Superior temporal gyrus (tissue), 1 donor: ENCODE data around the gene PALLD.
"Not testable (repeated sequence)": the region's sequence is repeated elsewhere in the genome, so short reads cannot be mapped to it uniquely, and the experiment has no call there.

Experiments
- DNase-seq: peaks from one replicate; pipeline ENCODE4 v3.0.0-alpha.2; 2016; ENCODE audit errors: extremely low spot score

The PALLD gene

DNA sequence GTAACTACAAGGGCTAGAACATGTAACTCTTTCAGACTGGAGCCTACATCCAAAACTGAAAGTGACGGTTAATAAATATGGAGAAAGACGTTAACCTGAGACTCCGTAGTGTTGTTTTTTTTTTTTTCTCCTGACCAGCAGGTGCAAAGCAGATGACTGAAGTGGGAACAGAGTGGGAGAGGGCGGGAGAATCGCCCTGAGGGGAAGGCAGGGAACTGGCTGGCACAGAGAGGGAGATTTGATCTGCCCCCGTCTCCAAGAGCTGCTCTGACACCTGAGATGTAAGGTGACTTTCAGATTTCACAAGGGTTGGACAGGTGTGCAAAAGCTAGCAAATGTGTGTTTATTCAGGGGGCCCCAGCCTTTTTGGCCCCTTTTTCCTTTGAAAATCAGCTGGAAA lies 180.2 kb downstream of the PALLD start:
- no peak for DNase-seq

DNA sequence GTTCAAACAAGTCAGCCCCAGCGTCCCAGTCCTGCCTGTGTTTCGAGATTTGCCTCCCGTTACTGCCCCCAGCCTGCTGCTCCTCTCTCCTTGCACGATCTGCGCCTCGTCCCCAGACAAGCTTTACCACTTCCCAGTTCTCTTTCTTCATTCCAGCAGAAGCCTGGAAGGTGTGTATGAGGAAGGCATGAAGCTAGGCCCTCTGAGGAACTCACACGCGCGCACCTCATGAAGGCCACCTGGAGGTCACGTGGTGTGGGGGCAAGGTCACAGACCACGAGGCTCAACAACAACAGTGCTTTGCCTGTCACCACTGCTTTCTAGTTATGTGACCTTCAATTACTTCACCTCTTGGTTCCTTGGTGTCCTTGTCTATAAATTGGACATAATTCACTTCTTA lies 181.0 kb downstream of the PALLD start:
- DNase-seq: no peak

DNA sequence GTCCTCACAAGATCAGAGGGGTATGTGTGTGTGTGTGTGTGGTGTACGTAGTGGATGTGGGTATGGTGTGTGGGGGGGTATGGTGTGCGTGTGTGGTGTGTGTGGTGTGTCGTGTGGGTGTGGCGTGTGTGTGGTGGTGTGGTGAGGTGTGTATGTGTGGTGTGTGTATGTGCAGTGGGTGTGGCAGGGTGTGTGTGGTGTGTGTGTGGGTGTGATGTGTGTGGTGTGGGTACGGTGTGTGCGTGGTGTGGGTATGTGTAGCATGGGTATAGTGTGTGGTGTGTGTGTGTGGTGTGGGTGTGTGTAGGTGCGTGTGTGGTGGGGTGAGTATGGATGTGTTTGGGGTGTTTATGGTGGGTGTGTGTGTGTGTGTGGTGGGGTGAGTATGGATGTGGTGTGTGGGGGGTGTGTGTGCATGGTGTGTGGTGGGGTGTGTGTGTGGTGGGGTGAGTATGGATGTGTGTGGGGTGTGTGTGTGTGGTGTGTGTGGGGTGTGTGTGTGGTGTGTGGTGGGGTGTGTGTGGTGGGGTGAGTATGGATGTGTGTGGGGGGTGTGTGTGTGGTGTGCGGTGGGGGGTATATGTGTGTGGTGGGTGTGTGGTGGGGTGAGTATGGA lies 182.0 kb downstream of the PALLD start:
- no peak for DNase-seq

DNA sequence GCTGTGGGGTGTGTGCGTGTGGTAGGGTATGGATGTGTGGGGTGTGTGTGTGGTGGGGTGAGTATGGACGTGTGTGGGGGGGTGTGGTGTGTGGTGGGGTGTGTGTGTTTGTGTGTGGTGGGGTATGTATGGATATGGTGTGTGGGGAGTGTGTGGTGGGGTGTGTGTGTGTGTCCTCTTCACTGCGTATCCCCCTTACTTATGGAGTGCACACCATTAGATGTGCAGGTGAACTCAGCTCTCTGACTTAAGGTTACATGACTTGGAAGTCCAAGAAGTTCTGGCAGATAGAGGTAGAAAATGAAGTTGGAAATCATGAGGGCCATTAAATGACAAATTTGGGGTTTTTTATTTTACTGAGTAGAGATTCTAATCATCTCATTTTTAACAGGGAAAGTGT lies 182.5 kb downstream of the PALLD start:
- DNase-seq: no peak

DNA sequence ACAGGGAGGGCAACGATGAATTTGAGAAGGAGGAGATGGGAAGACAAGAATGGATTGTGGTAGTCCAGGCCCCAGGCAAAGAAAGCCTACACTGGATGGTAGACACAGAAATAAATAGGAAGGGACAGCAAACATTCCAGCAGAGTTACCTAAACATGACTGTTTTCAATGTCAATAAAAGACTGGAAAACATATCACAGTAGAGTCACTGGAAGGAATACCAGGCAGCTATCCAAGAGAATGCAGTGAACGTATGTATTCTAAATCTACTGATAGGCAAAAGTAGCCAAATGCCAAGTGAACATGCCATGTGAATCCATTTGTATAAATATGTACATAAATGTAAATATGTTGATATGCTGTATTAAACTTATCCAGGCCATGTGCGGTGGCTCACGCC lies 183.0 kb downstream of the PALLD start:
- DNase-seq: no peak

DNA sequence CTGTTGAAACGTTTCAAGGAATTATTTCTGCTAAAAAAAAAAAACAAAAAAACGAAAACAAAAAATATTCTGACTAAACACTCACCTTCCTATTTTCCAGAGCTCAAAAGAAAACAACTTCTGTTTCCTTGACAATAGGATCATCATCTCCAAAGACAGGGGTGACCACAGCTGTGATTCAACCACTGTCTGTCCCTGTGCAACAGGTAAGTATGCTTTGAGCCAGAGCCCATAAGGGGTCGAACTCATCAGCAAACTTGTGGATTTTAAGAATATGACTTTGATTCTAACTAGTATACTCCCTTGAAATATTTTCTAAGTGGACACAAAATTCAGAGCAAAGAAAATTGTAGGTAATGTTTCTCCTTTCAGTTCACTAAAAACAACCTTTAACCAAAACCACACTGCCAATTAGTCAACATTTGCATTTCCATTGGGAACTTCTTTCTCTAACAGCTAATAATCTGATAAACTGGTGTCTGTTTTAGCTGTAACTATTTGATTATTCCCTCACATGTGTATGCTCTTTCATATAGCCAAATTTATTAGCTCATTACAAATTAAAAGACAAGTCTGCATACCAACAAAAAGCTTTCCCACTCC lies 186.1 kb downstream of the PALLD start:
- no peak for DNase-seq

DNA sequence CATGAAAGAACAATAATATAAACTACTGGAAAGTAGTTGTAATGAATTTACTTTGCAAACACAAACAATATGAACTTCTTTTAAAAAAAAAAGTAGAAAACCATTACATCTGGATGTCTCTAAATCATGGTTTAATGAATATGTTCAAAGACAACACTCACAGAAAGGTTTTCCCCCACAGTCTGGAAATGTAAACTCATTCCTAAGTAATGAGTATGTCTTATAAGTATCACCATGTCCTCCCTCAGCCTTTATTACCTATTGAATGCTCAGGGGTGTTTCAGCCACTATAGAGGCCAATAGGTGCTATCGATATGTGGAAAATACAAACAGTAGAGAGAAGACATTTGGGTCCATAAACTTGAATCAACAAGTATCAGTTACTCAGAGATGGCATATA lies 186.7 kb downstream of the PALLD start:
- no peak for DNase-seq

DNA sequence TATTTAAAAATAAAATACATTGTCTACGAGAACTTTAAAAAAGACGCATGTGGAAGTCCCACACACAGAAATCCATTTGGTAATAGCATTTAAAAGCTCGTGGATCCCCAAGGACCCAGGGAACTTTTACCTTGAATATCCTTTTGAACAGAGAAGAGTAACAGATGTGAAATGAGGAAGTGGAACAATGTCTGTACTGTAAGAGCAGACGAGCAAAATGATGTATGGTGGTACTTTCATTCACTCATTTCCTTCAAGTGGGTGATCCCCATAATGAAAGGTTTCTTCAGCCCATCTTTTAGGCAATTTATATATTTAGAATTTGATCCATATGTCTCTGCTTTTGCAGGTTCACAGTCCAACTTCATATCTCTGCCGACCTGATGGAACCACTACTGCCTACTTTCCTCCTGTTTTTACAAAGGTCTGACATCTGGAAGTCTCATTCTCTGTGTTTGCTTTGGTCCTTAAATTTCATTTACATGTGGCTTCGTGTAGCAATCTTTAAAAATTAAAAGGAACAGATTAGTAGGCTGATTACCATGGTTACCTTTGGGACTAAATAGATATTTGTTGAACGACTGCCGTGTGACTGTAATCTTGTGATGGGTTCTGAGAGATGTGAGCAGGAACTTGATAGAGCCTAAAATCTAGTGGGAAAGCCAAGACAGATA lies 188.4 kb downstream of the PALLD start:
- no peak for DNase-seq

DNA sequence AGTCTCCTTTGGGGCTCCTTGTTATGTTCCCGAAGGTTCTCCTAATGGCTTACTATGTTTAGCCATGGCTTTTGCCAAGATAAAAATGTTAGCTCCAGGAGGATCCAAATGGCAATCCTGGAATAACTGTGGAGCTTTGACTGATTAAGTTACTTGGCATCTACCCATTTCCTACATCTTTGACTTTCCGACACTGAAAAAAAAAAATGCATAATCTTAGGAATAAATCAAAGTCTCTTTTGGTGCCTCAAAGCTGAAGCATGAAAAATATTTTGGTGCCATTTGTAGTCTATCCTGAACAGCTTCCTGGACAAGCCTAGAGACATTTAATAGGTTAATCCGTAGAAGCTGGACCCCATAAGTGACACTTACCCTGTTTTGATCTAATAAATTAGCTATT lies 191.7 kb downstream of the PALLD start:
- no peak for DNase-seq

DNA sequence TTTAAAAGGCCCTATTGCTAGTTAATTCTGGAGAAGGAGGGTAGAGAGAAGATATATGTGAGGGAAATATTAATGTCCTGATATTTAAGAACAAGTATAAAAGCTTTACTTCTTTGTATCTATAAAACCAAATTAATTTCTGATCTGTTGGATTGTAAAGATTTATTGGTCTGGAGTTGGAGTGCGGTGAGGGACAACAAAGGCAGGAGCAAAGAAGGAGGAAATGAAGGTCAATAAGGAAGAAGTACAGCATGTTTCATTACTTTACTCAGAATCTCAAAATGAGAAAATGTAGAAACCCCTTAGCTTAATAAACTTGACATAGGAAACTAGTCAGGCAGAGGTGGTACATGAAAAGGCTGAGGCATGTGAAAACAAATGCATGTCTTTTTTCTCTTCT lies 192.9 kb downstream of the PALLD start:
- DNase-seq: no peak

DNA sequence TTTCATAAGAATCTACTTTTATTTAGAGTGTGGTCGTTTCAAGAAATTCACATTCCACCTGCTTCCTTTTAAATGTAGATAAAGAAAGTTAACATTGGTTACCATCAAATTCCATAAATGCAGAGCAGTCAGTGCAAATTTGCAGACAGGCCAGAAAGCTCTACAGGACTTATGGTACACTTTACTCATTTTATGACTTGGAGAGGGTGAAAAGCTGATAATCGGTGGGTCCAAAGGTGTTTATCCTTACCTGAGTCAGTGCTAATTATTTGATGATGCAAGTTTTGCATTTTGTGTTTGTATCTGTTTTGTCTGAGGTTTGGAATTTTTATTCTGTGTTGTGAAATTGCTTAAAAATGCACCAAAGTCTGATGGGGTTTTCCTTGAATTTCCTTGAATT lies 193.3 kb downstream of the PALLD start:
- no peak for DNase-seq

DNA sequence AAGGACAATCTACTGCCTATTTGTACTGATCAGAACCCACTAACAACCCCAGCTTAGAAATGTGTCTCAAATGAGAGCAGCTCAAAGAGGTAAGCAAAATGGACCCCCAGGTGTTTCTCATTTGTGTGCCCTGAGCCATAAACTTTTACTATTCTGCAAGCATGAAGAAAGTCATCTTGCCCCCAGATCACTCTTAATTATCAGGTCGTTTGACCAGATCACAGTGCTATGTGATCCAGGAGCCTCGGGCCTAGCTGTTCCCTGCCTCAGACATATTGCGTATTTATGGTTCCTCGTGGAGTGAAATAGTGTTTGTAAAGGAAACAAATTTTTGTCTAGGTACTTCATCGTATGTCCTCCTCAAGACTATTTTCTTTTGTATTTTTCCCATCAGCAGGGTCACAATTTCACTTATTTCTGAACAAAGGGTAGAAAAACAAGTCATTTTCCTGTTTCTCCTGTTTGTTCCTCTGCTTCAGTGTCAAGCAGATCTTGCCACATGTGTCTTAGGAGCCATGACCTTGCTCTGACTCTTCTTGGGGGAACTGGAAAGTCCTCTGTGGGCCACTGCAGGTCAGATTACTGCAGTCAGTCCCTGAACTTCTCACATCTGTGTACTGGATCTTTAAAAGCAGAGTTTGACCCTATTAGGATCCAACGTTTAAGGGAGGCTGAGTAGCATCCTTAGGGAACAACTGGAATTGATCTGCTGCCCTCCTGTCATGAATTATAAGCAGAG lies 194.9 kb downstream of the PALLD start:
- DNase-seq: no peak

DNA sequence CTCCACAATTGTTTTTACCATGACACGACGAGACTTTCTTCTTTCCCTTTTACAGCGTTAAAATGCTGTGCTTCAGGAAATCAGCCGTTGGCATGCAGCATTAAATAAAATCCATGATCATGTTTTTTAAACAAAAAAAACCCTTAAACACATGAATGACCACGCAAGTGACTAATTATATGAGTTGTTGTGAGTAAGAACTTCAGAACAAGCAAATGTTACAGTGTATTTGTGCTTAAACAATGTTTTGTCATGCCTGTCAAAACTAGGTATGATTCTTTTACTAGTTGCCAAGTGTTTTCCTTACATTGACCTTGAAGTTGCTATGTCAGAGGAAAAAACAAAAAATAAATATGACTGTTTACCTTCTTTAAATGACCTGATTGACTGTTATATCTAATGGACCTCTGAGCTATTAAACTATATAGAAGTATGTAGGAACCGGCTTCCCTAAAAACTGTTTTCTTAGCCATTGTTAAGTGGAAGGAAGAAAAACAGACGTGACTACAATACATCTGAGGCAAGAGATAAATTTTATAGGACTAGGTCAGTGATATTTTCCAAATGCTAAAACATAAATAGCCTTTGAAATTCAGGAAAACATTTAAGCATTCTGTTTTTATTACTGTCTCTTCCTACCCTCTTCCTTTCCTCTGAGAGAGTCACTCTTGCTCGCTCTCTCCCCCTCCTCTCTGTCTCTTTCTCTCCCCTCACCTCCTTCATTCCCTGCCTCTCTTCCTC lies 197.1 kb downstream of the PALLD start:
- no peak for DNase-seq

DNA sequence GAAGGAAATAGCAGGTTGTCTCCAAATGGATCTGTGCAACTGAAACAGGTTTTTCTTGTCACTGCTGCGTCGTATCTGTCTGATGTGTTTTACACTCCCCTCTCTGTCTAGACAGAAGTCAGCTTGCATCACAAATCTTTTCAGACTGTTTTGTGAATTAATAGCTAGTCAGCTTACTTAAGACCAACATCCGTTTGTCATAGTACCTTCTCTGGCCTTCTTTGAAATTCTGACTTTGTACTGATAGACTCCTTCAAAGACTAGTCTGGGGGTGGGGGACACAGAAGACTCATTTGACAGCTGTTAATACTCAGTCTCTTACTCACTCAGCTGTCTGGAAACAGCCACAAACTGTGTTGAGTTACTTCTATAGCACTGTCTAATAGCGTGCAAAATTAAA lies 197.8 kb downstream of the PALLD start:
- DNase-seq: no peak

DNA sequence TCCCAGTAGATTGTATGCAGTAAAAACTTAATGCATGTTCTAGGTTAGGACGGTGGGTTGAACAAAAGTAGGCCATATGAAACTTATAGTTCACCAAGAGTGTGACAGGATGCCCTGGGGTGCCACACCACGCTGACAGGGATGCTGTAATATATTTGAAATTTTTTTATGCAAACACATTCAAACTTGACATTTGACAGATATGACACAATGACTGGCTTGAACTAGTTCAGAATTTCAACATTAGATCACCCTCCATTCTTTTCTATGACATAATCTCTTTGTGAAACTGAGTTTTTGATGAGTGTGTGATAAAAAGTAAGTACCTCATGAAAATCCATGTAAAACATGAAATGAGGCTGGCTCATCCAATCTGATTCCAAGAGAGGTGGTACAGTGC lies 198.4 kb downstream of the PALLD start:
- no peak for DNase-seq

DNA sequence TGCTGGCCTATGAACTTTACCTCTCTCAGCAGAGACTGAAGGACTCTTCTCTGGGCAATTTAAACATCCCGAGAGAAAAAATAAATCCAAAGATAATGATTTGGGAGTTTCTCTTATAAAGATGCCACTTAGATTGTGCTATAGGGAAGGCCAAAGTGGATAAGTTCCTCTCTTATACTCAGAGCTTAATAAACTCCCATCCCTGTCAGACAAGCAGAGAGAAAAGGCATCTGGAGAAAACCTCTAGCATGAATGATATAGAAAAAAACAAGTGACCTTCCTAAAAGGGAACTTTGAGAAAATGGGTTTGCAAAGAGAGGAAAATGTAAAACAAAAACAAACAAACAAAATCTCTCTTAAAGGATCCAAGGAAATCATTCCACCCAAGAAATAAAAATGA lies 199.4 kb downstream of the PALLD start:
- DNase-seq: no peak

DNA sequence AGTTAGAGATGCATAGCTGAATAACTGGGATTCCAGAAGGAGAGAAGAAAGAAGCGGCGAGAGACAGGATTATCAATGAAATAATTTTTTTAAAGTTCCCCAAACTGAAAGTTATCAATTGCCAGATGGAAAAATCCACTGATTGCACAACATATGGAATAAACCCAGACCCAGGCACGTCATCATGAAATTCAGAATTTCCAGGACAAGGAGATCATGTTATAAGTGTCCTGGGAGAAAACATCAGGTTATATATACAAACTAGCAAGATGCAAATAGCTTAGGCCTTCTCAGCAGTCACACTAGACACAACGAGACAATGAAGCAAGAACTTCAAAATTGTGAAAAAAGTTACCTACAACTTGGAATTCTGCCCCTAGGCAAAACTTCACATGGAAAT lies 200.0 kb downstream of the PALLD start:
- no peak for DNase-seq

DNA sequence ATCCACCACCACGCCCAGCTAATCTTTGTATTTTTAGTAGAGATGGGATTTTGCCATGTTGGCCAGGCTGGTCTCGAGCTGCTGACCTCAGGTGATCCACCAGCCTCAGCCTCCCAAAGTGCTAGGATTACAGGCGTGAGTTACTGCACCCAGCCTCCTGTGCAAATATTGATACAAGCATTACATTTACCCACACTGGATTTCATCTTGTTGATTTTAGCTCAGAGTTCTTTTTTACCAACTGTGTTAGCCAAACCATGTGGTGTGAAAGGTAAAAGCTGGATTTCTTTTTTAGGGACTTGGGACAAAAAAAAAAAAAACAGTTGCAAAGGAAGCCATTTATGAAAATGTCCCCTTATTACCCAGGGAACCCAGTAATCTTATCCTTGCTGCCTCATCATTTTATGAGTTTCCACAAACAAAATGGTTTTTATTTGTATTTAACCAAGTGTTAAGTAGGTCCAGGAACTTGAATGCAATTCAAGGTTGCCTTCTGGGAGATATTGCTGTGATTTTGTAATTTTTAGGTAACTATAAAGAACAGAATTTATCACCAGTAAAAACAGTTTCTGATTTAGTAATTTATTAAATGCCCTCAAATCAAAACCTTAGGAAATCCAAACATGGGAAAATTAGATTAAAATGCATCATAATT lies 202.5 kb downstream of the PALLD start:
- DNase-seq: no peak

DNA sequence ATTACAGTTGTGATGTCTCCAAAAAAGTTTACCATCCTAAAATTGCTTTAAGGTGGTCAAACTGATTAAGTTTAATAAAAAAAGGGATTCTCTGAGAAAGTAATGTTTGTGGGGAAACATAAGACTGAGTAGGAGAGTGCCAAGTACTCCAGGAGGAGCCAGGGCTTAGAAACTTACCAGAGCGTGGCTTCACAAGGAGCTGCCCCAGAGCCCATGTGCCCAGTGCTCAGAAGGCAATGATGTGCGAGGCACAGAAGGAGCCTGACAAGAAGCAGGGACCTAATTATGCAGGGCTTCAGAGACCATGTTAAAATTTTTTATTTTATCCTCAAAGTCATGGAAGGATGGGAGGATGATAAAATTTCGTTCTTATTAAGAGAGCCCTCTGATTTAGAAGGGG lies 204.2 kb downstream of the PALLD start:
- DNase-seq: no peak

DNA sequence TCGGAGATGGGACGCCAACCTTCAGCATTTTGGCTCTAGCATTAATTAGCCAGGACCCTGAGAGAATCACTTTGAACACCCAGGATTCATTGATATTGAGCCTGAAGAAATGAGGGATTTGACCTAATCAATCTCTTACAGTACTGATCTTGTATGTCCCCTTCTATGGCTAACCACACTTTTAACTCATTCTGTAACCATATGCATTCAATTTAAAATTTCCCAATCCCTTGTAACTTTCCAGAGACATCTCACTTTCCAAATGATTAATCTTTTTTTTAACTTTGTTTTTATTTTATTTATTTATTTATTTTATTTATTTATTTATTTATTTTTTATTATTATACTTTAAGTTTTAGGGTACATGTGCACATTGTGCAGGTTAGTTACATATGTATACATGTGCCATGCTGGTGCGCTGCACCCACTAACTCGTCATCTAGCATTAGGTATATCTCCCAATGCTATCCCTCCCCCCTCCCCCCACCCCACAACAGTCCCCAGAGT lies 205.8 kb downstream of the PALLD start:
- DNase-seq: not testable (repeated sequence)

DNA sequence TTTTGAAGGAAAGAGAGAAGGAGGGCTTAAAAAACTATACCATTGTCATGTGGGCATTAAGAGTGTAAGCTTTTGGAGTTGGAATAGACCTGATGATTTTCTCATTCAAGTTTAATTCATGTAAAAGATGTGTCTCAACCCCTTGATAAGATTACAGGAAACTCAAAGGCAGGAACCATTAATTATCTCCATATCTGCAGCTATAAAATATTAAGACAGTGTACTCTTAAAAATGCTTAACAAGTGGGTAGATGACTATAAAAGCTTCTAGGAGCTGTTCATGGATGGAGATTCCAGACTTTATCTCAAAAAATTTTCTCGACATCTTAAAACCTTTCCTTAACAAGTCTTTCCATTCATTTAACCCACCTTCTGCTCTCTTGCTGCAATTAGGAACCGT lies 208.3 kb downstream of the PALLD start:
- no peak for DNase-seq
